ENCODE measurements around the gene ATP5PD.

ATP5PD gene

DNA sequence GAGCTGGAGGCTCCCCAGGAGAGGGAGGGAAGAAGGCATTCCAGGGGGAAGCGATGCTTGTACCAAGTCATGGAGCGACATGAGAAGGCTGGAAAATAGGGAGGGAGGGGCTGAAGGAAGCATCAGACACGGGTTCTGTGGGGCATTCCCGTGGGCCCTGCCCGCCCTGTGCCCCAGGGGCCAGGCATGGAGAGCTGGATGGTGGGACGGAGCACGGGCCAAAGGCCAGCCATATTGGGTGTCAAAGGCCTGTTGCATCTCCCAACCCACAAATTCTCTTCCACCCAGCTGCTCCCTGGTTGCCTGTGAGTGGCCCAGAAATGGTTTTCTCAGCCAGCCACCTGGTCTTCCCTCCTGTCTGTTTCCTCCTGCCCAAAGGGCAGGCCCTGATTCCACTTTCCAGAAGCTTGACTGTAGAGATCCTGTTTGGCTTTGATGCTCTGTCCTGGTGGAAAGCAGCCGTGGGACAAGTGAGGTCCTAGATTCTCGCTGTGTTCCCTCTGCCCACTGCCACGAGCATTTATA, 56.1 kb downstream of the ATP5PD start:
- no peak overlapping the region for H3K9ac ChIP-seq (ENCODE audit: low read length)
- TF ChIP-seq, protein P1, sequence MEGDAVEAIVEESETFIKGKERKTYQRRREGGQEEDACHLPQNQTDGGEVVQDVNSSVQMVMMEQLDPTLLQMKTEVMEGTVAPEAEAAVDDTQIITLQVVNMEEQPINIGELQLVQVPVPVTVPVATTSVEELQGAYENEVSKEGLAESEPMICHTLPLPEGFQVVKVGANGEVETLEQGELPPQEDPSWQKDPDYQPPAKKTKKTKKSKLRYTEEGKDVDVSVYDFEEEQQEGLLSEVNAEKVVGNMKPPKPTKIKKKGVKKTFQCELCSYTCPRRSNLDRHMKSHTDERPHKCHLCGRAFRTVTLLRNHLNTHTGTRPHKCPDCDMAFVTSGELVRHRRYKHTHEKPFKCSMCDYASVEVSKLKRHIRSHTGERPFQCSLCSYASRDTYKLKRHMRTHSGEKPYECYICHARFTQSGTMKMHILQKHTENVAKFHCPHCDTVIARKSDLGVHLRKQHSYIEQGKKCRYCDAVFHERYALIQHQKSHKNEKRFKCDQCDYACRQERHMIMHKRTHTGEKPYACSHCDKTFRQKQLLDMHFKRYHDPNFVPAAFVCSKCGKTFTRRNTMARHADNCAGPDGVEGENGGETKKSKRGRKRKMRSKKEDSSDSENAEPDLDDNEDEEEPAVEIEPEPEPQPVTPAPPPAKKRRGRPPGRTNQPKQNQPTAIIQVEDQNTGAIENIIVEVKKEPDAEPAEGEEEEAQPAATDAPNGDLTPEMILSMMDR (IDR thresholded peaks at IDR 0.05; ENCODE audit: low read depth, low read length), result no peak
- no peak for TF ChIP-seq EZH2phosphoT487 (IDR thresholded peaks at IDR 0.05; ENCODE audit: low read depth)
- no peak overlapping the region for H3K27ac ChIP-seq (ENCODE audit: low read length)
- H3K79me2 ChIP-seq (ENCODE audit: low read length), result no peaks in the 10 kb centered on the region
- H3K4me2 ChIP-seq (ENCODE audit: low read length), result no peak overlapping the region
- H3K4me1 ChIP-seq (ENCODE audit: low read length), result peaks cover 9% of the 10 kb centered on the region
- no peaks in the 10 kb centered on the region for H4K20me1 ChIP-seq (ENCODE audit: insufficient read depth, low read length)
- H3K36me3 ChIP-seq (replicated peaks; ENCODE audit: low read depth, low read length), result no peaks in the 10 kb centered on the region
- H3K9me3 ChIP-seq (ENCODE audit: insufficient read depth, low read length), result no peaks in the 10 kb centered on the region
- H3K4me3 ChIP-seq (ENCODE audit: low read length), result no peak overlapping the region
- peaks cover 15% of the 10 kb centered on the region; the same call in 1 of the 2 replicates for H3K27me3 ChIP-seq (ENCODE audit: low read depth, low read length)
- H2AFZ ChIP-seq (ENCODE audit: low read depth, low read length), result no peak overlapping the region

Data from OCI-LY3 (cell line).